NCI-H187 treated with DMSO at 0.1 percent for 48 hours (cell line): ENCODE measurements around the gene WDR26.
"Not testable (repeated sequence)": the region's sequence is repeated elsewhere in the genome, so short reads cannot be mapped to it uniquely, and the experiment has no call there.

ENCODE experiments used
- DNase-seq: peaks from one replicate; lab custom pipeline; 2025; lab: John Stamatoyannopoulos, UW

Gene WDR26

DNA sequence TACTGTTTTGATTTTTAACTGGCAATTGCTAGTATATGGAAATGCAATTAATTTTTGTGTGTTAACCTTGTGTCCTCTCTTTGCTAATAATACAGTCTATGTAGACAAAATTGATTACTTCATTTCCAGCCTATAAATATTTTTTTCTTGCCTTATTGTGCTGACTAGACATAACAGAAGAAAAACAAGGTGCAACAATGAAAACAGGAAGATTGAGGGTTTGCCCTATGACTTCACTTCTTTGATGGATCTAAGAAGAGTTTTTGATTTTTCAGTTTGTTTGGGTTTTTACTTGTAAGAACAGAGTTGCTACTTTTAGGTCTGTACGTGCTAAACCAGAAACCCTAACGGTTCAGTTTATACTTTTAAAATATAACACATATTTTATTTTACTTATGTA is 86.5 kb downstream of the WDR26 start:
- no peak for DNase-seq

DNA sequence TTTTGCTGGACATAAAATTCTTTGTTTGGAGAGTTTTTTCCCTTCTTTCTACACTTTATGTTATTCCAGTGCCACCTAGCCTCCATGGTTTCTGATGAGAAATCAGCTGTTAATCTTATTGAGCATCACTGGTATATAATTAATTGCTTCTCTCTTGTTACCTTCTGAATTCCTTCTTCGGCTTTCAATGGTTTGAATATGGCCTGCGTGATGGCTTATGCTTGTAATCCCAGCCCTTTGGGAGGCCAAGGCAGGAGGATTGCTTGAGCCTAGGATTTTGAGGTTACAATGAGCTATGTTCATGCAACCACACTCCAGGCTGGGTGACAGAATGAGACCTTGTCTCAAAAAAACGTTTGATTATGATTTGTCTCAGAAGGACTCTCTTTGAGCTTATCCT is 90.9 kb downstream of the WDR26 start:
- no peak for DNase-seq

- DNase-seq, result not testable (repeated sequence)
Observed at GRCh38 chr1:224340453-224341384, 93.9 kb downstream of the WDR26 start.

- no peak for DNase-seq
Observed at GRCh38 chr1:224339442-224340033, 95.1 kb downstream of the WDR26 start.

DNA sequence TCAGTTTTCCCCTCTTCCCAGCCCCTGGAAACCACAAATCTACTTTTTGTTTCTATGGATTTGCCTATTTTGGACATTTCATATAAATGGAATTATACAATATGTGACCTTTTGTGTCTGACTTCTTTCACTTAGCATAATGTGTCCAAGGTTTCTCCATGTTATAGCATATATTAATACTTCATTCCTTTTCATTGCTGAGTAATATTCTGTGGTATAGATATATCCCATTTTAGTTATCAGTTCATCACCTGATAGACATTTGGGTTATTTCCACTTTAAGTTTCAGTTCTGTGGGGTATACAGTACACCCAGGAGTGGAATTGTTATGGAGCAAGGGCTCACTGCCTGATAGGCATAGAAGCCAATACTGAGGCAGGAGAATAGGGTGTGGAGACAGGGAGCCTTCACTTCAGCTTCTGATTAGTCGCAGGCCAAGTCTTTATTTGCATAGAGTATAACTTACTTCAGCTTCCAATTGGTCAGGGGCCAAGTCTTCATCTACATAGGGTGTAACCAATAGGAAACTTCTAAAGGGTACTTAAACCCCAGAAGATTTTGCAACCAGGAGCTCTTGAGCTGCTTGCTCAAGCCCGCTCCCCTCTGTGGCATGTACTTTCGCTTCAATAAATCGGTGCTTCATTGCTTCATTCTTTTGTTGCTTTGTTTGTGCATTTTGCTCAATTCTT is 96.3 kb downstream of the WDR26 start:
- DNase-seq, result no peak
